GM19452 (cell line): Measurements from ENCODE around the gene RAP2B.
"Not testable (repeated sequence)": the region's sequence is repeated elsewhere in the genome, so short reads cannot be mapped to it uniquely, and the experiment has no call there.

Source experiments
- ATAC-seq: cut with Tn5 transposase; IDR thresholded peaks from one replicate; pipeline ENCODE4 v1.9.1; 2021; ENCODE audit not compliant: unreplicated experiment

Gene RAP2B

DNA sequence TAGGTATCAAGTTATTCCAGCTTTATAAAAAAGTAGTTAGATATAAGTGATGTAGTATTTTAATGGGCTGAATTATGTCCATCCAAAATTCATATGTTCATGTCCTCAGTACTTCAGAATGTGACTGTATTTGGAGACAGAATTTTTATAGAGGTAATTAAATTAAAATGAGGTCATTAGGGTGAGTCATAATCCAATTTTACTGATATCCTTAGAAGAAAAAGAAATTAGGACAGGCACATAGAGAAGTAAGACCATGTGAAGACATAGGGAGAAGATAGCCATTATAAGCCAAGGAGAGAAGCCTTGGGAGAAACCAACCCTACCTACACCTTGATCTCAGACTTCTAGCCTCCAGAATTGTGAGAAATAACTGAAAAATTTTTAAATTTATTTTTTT is 30.3 kb downstream of the RAP2B start:
- ATAC-seq: no peak

DNA sequence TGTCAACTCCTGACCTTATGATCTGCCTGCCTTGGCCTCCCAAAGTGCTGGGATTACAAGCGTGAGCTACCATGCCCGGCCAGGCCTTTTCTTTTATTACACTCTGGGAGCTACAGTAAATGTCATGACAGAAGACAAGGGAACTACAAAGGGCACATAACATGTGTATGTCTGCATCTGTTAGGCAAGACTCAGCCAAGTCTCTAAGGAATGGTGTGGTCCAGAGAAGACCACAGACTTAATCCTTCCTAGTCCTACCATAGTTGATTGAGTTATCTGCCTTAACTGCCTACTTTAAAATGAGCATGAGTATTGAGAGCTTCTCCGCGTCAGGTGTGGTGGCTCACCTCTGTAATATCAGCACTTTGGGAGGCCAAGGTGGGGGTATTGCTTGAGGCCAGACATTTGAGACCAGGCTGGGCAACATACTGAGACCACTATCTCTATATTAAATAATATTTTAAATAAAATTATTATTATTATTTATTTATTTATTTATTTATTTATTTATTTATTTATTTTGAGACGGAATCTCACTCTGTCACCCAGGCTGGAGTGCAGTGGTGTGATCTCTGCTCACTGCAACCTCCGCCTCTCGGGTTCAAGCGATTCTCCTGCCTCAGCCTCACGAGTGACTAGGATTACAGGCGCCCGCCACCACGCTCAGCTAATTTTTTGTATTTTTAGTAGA is 31.9 kb downstream of the RAP2B start:
- ATAC-seq: not testable (repeated sequence)

DNA sequence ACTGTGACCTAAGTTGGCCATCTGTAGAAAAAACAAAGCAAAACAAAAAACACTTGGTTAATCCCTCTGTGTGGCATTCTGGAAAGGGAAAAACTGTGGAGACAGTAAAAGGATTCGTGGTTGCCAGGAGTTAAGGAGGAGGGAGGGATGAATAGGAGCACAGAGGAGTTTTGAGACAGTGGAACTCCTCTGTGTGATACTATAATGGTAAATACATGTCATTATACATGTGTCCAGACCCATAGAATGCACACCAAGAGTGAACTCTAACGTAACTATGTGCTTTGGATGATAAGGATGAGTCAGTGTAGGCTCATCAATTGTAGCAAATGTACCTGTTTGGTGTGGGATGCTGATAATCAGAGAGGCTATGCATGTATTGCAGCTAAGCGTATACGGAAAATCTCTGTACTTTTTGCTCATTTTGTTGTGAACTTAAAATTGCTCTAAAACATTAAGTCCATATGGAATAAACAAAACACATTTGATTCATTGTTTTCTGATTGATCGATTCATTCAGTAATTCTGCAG is 33.4 kb downstream of the RAP2B start:
- no peak for ATAC-seq

DNA sequence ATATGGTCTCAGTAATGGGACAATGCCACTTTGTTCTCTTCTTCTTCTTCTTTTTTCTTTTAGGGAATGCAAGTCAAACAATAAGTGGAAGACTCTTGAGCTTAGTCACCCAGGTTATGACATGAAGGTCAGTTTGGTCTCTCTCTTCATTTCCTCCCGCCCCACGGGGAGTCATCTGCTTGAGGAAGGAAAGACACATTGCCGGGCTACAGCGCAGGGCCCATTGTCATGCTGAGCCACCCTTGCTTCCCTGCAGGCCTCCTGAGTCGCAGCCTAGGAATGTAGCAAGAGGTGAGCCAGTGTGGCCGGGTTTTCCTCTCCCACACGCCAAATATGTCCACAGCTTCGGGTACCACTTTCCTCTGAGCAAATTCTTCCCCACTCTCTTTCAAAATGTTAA is 47.6 kb downstream of the RAP2B start:
- no peak for ATAC-seq

DNA sequence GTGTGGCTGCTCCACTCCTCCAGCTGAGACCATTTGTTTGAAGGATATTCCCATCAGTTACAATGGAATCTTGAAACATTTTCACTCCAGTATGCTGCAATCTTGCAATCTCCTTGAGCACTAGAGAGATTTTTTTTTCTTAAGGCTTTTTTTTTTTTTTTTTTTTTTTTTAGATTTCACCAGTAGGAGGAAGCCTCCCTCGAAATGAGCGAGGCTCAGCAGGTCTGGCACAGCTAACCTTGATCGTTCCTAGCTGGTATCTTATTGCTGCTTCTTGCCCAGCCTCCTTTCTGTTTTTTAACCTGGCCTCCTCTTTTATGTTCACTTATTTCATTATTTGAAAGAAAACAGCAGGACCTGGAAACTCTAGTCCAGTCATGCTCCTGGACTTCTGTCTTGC is 48.1 kb downstream of the RAP2B start:
- ATAC-seq: no peak

DNA sequence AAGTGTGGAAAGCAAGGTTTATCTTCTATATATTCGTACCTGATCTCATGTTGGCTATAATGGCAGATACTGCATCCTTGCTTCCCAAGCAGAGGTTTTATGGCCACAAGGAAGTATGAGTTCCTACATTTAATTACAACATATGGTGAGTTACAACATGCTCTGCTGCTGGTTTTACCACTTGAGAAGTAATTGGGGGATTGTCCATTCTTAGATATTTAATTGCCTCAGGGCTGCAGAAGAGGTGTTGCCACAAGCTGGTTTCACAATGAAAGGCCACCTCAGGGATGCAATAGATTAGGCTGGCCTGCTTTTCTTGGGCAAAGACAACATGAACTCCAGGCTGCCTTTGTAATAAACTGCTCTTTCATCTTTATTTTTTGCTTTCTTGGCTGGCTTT is 48.6 kb downstream of the RAP2B start:
- ATAC-seq: no peak

DNA sequence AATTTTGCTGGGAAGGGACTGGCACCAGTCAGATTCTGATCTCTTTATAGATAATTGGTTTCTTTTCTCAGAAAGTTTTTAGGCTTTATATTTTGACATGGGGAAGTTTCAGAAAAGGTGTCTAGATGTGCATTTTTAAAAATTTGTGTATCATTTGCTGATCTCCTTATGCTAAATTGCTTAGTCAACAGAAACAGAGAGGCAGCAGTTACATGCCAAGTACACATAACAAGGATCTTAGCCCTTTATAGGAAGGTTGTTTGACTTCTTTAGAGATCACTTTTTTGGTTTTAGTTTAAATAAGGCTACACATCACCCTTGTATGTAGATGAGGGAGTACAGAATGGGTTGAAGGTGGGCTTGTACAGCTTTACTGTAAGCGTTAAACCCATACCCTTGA is 53.5 kb downstream of the RAP2B start:
- no peak for ATAC-seq

DNA sequence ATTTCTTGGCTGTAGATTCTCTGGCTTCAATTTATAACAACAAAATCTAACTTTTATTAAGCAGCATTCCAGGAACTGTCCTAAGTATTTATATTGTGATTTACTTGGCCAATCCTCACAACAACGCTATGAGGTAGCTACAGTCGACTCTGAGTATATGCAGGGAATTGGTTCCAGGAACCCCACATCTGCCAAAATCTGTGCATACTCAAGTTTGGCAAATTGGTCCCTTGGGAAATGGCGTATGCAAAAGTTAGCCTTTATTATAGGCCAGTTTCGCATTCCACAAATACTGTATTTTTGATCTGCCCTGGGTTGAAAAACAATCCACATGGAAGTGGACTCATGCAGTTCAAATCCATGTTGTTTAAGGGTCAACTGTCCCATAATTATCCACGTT is 53.9 kb downstream of the RAP2B start:
- no peak for ATAC-seq

DNA sequence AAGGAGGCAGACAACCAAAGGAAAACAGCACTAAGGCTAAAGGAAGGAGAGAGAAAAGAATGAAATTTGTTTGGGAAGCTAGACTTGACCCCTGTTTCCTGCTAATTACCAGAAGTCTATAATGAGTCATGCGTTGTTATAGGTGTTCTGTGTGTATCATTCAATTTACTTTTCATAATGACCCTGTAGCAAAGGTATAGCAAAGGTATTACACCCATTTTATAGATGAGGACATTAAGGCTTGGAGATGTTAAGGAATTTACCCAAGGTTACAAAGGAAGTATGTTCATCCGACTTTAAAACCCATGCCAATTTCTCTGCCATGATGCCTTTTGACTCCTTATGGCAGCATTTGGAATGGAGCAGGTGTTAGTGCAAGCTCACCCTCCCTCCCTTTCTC is 54.9 kb downstream of the RAP2B start:
- ATAC-seq: no peak

DNA sequence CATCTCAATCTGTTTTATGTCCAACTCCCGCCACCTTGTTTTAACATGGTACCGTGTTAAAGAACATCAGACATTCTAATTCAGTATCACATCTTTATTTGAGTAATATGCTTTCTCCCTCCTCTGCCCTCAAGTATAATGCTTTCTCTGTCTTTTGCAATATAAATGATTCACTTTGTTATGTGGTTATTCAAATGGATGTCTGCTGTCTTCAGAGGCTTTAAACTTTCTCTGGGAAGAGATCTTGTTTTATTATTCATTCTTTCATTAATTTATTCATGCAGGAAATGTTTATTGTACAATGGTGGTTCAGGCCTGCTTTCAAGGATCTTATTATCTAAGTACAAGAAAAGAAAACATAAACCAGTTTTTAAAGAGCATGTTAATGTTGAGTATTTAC is 57.1 kb downstream of the RAP2B start:
- ATAC-seq: no peak
